GM23338 (cell line): ENCODE measurements around the gene EML2.

ENCODE experiments used
- CREB1 ChIP-seq: fragments of 250-450 bp; sonication (Bioruptor Pico); IDR thresholded peaks from 2 replicates; pipeline ENCODE4 v1.5.0; 2020; ENCODE audit warnings: low read depth, mild to moderate bottlenecking, moderate library complexity
- CTCF ChIP-seq, 2 experiments: fragments of 200-600 bp in 1 of 2; sonication (generic) in 1 of 2; conservative IDR thresholded peaks; 2 replicates each; pipeline versions ENCODE4 v1.5.1 to v1.6.1; 2016 to 2017; ENCODE audit warnings: antibody characterized with exemption in 2 of 2, low read depth in 2 of 2, mild to moderate bottlenecking in 2 of 2, moderate library complexity in 1 of 2
- ETS1 ChIP-seq: IDR thresholded peaks from 2 replicates; pipeline ENCODE4 v1.6.1; 2016; ENCODE audit warnings: antibody characterized with exemption
- EZH2 ChIP-seq: fragments of 200-600 bp; sonication (generic); IDR thresholded peaks from one replicate; pipeline ENCODE4 v1.8.0; 2017; ENCODE audit warnings: antibody characterized with exemption, mild to moderate bottlenecking, low read depth; ENCODE audit not compliant: unreplicated experiment
- EZH2phosphoT487 ChIP-seq: fragments of 200-600 bp; sonication (generic); IDR thresholded peaks from one replicate; pipeline ENCODE4 v1.8.1; 2018; ENCODE audit warnings: antibody characterized with exemption; ENCODE audit not compliant: unreplicated experiment
- JUNB ChIP-seq: IDR thresholded peaks from one replicate; pipeline ENCODE4 v1.6.1; 2016; ENCODE audit warnings: antibody characterized with exemption; ENCODE audit not compliant: unreplicated experiment
- NANOG ChIP-seq: IDR thresholded peaks from 2 replicates; pipeline ENCODE4 v1.6.1; 2016; ENCODE audit warnings: antibody characterized with exemption, borderline replicate concordance
- POLR2AphosphoS5 ChIP-seq: IDR thresholded peaks from 2 replicates; pipeline ENCODE4 v1.6.1; 2016; ENCODE audit warnings: antibody characterized with exemption, low read depth
- REST ChIP-seq: IDR thresholded peaks from one replicate; pipeline ENCODE4 v1.6.1; 2018; ENCODE audit warnings: antibody characterized with exemption; ENCODE audit not compliant: unreplicated experiment
- STAT1 ChIP-seq: IDR thresholded peaks from one replicate; pipeline ENCODE4 v1.6.1; 2016; ENCODE audit warnings: antibody characterized with exemption; ENCODE audit not compliant: unreplicated experiment
- ZNF114 ChIP-seq: fragments of 250-450 bp; sonication (Bioruptor Pico); IDR thresholded peaks from 2 replicates; pipeline ENCODE4 v1.5.0; 2020; ENCODE audit warnings: mild to moderate bottlenecking, moderate library complexity
- ZNF462 ChIP-seq: fragments of 250-450 bp; sonication (Bioruptor Pico); IDR thresholded peaks from 2 replicates; pipeline ENCODE4 v1.5.0; 2020; ENCODE audit warnings: mild to moderate bottlenecking, moderate library complexity

- TF ChIP-seq REST, result no peak
- TF ChIP-seq CTCF (conservative IDR thresholded peaks at IDR 0.05; ENCODE audit: low read depth in 2 of 2), result no peak
- no peak for TF ChIP-seq EZH2
- TF ChIP-seq STAT1, result no peak
- no peak for TF ChIP-seq POLR2AphosphoS5
- TF ChIP-seq ZNF462 (CRISPR knock-in tag), result no peak
- TF ChIP-seq CREB1, result no peak
- TF ChIP-seq ZNF114 (CRISPR knock-in tag), result no peak
- no peak for TF ChIP-seq ETS1
- no peak for TF ChIP-seq EZH2phosphoT487
- no peak for TF ChIP-seq NANOG
- TF ChIP-seq JUNB, result no peak
These were observed 79.2 kb downstream of the EML2 start for GRCh38 chr19:45560038-45560437.
